Panc1 (cell line): Measurements from ENCODE around the gene OR52D1. TPM values are rescaled to one million over a fixed set of nuclear protein-coding genes. Genes with fewer than 3 reads are reported as not detected.

Experiments used
- ATAC-seq: fragments of 200-7000 bp; cut with Tn5 transposase; 2 replicates; pipeline ENCODE4 v1.9.1; 2020; ENCODE audit warnings: mild to moderate bottlenecking, moderate library complexity
- BruUV-seq: library from RNA; stranded (reverse); fragments of 400-500 nt; replicated peaks from 2 replicates; lab custom pipeline; 2021; lab: Mats Ljungman, UMichigan
- CTCF ChIA-PET: fragments of 300-600 bp; sonication (Branson Sonifier 250); formaldehyde crosslinking; loops from one replicate; lab custom pipeline; 2022; ENCODE audit warnings: antibody characterized with exemption; lab: Charles Lee
- POLR2A ChIA-PET: fragments of 300-600 bp; sonication (Branson Sonifier 250); formaldehyde crosslinking; loops from one replicate; lab custom pipeline; 2022; ENCODE audit warnings: antibody characterized with exemption; lab: Charles Lee
- DNase-seq: peaks from one replicate; pipeline ENCODE4 v3.0.0-alpha.2; 2010; ENCODE audit warnings: low read depth, low spot score
- H3K27ac ChIP-seq: 2 replicates; pipeline ENCODE4 v1.5.1; 2011; ENCODE audit warnings: mild to moderate bottlenecking, low read length, inconsistent platforms
- H3K27me3 ChIP-seq: fragments of 200-500 bp; sonication (Bioruptor generic); 2 replicates; pipeline ENCODE4 v1.6.0; 2014; ENCODE audit warnings: low read length, inconsistent platforms; ENCODE audit not compliant: control insufficient read depth, insufficient read depth
- H3K36me3 ChIP-seq: fragments of 200-500 bp; sonication (Bioruptor generic); 2 replicates; pipeline ENCODE4 v1.5.1; 2014; ENCODE audit warnings: inconsistent platforms, mild to moderate bottlenecking, low read length, moderate library complexity; ENCODE audit not compliant: control insufficient read depth, insufficient read depth
- H3K4me1 ChIP-seq: 2 replicates; pipeline ENCODE4 v1.5.1; 2011; ENCODE audit warnings: inconsistent platforms, mild to moderate bottlenecking, low read length, moderate library complexity; ENCODE audit not compliant: control insufficient read depth, insufficient read depth
- H3K4me3 ChIP-seq, 2 experiments: 2 replicates each; pipeline ENCODE4 v1.5.1; 2011 to 2012; ENCODE audit warnings: low read depth in 2 of 2, low read length in 2 of 2, mild to moderate bottlenecking in 2 of 2, inconsistent platforms in 1 of 2, moderate library complexity in 1 of 2
- H3K9me3 ChIP-seq: fragments of 200-500 bp; sonication (Bioruptor generic); 2 replicates; pipeline ENCODE4 v1.5.1; 2014; ENCODE audit warnings: low read depth, mild to moderate bottlenecking, inconsistent platforms, low read length, moderate library complexity; ENCODE audit not compliant: control insufficient read depth, insufficient read depth
- POLR2AphosphoS5 ChIP-seq: IDR thresholded peaks from 2 replicates; pipeline ENCODE4 v1.6.1; 2012; ENCODE audit warnings: mild to moderate bottlenecking, low read depth, low read length, moderate library complexity
- SIN3A ChIP-seq: IDR thresholded peaks from 2 replicates; pipeline ENCODE4 v1.6.1; 2012; ENCODE audit warnings: low read depth, mild to moderate bottlenecking, low read length, moderate library complexity, borderline replicate concordance; ENCODE audit not compliant: insufficient read depth
- TCF7L2 ChIP-seq: IDR thresholded peaks from 2 replicates; pipeline ENCODE4 v1.6.1; 2011; ENCODE audit warnings: mild to moderate bottlenecking, low read depth, low read length, inconsistent platforms
- in situ Hi-C: cut with HindIII; loops from 2 replicates; pipeline ENCODE4 v1.10.0; 2016; ENCODE audit warnings: low sequenced_read_pairs, low pct_unique_long_range_greater_than_20kb
- intact Hi-C: fragments of 100-400 bp; cut with micrococcal nuclease; formaldehyde crosslinking; loops from one replicate; pipeline ENCODE4 v1.10.0; 2022; ENCODE audit not compliant: unreplicated experiment
- total RNA-seq: library from RNA; stranded (reverse); gene quantifications from one replicate; pipeline ENCODE4 v1.2.1, GENCODE V29; 2021; ENCODE audit not compliant: unreplicated experiment
- TF ChIP-seq, protein P1 (sequence below), 2 experiments: IDR thresholded peaks; 2 replicates each; pipeline ENCODE4 v1.6.1; 2011 to 2012; ENCODE audit warnings: low read depth in 2 of 2, control low read depth in 1 of 2, low read length in 1 of 2, mild to moderate bottlenecking in 1 of 2, moderate library complexity in 1 of 2; ENCODE audit not compliant: insufficient read depth in 1 of 2
- TF ChIP-seq, protein P2 (sequence below): fragments of 450-650 bp; IDR thresholded peaks from 2 replicates; pipeline ENCODE4 v1.5.1; 2017; ENCODE audit warnings: mild to moderate bottlenecking

Gene OR52D1
- total RNA-seq, 1 experiment from 2014 or later: not detected

DNA sequence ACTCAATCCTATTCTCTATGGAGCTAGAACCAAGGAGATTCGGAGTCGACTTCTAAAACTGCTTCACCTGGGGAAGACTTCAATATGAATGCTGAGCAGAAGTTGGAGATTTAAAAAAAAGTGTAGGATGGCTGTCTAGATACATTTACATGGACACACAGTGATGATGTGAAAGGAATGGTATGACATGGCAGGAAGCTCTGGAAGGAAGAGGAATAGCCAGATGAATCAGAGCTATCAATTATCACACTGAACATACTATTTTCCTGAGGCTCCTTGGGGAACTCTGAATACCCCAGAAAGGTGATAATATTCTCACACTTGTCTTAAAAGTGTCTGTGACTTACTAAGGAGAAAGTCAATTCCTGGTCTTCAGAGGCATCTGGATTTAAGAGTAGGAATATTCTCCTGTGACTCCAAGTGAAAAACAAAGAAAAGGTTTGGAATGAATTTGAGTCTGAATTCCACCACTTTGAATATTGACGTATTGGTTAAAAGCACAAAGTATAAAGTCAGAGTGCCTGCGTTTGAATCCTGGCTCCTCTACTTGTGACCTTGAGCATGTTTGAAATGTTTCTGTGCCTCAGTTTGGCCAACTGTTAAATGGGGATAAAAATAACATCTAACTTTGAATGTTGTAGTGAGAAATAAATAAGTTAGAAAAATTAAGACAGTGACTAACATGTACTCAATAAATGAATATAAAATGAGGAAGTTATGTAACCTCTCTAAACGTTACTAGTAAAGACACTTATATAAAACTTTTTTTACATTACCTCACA lies 1.3 kb downstream of the OR52D1 start:
- Histone ChIP-seq H3K27ac (no peak overlapping the region), H3K9me3 (no peaks in the 10 kb centered on the region), H3K4me3 (no peak overlapping the region), H3K4me1 (no peaks in the 10 kb centered on the region), H3K27me3 (peaks cover 7% of the 10 kb centered on the region), H3K36me3 (no peaks in the 10 kb centered on the region)
- ATAC-seq (no peak), DNase-seq (no peak)
- BruUV-seq: no TSS peak
- TF ChIP-seq, protein P1, sequence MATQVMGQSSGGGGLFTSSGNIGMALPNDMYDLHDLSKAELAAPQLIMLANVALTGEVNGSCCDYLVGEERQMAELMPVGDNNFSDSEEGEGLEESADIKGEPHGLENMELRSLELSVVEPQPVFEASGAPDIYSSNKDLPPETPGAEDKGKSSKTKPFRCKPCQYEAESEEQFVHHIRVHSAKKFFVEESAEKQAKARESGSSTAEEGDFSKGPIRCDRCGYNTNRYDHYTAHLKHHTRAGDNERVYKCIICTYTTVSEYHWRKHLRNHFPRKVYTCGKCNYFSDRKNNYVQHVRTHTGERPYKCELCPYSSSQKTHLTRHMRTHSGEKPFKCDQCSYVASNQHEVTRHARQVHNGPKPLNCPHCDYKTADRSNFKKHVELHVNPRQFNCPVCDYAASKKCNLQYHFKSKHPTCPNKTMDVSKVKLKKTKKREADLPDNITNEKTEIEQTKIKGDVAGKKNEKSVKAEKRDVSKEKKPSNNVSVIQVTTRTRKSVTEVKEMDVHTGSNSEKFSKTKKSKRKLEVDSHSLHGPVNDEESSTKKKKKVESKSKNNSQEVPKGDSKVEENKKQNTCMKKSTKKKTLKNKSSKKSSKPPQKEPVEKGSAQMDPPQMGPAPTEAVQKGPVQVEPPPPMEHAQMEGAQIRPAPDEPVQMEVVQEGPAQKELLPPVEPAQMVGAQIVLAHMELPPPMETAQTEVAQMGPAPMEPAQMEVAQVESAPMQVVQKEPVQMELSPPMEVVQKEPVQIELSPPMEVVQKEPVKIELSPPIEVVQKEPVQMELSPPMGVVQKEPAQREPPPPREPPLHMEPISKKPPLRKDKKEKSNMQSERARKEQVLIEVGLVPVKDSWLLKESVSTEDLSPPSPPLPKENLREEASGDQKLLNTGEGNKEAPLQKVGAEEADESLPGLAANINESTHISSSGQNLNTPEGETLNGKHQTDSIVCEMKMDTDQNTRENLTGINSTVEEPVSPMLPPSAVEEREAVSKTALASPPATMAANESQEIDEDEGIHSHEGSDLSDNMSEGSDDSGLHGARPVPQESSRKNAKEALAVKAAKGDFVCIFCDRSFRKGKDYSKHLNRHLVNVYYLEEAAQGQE (IDR thresholded peaks at IDR 0.05; ENCODE audit: insufficient read depth in 1 of 2, low read depth in 2 of 2, low read length in 1 of 2): no peak
- TF ChIP-seq SIN3A: no peak
- TF ChIP-seq, protein P2, sequence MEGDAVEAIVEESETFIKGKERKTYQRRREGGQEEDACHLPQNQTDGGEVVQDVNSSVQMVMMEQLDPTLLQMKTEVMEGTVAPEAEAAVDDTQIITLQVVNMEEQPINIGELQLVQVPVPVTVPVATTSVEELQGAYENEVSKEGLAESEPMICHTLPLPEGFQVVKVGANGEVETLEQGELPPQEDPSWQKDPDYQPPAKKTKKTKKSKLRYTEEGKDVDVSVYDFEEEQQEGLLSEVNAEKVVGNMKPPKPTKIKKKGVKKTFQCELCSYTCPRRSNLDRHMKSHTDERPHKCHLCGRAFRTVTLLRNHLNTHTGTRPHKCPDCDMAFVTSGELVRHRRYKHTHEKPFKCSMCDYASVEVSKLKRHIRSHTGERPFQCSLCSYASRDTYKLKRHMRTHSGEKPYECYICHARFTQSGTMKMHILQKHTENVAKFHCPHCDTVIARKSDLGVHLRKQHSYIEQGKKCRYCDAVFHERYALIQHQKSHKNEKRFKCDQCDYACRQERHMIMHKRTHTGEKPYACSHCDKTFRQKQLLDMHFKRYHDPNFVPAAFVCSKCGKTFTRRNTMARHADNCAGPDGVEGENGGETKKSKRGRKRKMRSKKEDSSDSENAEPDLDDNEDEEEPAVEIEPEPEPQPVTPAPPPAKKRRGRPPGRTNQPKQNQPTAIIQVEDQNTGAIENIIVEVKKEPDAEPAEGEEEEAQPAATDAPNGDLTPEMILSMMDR: no peak
- intact Hi-C loops (no loop called here), in situ Hi-C loops (no loop called here)
- ChIA-PET CTCF (no interaction called here), POLR2A (no interaction called here)

DNA sequence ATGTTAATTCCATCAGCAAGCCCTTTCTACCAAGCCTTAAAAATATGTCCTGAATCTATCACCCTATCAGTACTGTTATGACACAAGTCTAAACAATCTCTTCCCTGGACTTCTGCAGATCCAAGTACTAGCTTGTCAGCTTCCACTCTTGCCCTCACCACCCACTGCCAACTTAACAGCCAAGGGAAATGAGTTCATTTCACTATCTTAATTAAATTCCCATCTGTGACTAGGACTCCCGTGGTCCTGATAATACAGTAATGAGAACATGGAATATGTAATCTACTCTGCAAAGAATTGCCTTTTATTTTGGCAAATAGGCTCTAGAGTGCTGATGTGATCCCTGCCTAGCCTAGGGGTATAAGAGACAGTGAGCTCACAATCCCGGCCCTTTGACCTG lies 11.2 kb downstream of the OR52D1 start:
- POLR2A ChIA-PET: no interaction called here
- DNase-seq (no peak), ATAC-seq (no peak)
- H3K27me3 ChIP-seq: 0 out of 2 replicates have a peak, but pooled peaks cover 2% of the 10 kb centered on the region
- intact Hi-C loops: no loop called here
- no TSS peak for BruUV-seq
- no peak overlapping the region for H3K4me3 ChIP-seq
- CTCF ChIA-PET: no interaction called here
- H3K9me3 ChIP-seq: no peaks in the 10 kb centered on the region
- no peaks in the 10 kb centered on the region for H3K4me1 ChIP-seq
- no peaks in the 10 kb centered on the region for H3K36me3 ChIP-seq
- in situ Hi-C loops: no loop called here
- no peak overlapping the region for H3K27ac ChIP-seq
- TF ChIP-seq SIN3A (no peak), POLR2AphosphoS5 (no peak), TCF7L2 (no peak)
- TF ChIP-seq, protein P1 (IDR thresholded peaks at IDR 0.05; ENCODE audit: insufficient read depth in 1 of 2, low read depth in 2 of 2, low read length in 1 of 2): no peak
- TF ChIP-seq, protein P2: no peak
